PC-3 (cell line): ENCODE data around the gene FUBP1. TPM values are rescaled to one million over a fixed set of nuclear protein-coding genes. Genes with fewer than 3 reads are reported as not detected.
A peak's percentile ranks its signal among the peaks of the same experiment; 100 is the strongest.

Experiments
- ATAC-seq: fragments of 200-7000 bp; cut with Tn5 transposase; 2 replicates; pipeline ENCODE4 v1.9.1; 2020; ENCODE audit warnings: mild to moderate bottlenecking, moderate library complexity
- BruUV-seq: library from RNA; stranded (reverse); fragments of 400-500 nt; replicated peaks from 2 replicates; lab custom pipeline; 2021; lab: Mats Ljungman, UMichigan
- CTCF ChIA-PET: fragments of 300-600 bp; sonication (Branson Sonifier 250); formaldehyde crosslinking; loops from one replicate; lab custom pipeline; 2022; ENCODE audit warnings: antibody characterized with exemption; lab: Charles Lee
- POLR2A ChIA-PET: fragments of 300-600 bp; sonication (Branson Sonifier 250); formaldehyde crosslinking; loops from one replicate; lab custom pipeline; 2022; ENCODE audit warnings: antibody characterized with exemption; ENCODE audit not compliant: unreplicated experiment; lab: Charles Lee
- DNase-seq: peaks from one replicate; pipeline ENCODE4 v3.0.0-alpha.2; 2015
- H2AFZ ChIP-seq: fragments of 300-600 bp; sonication (generic); 2 replicates; pipeline ENCODE4 v1.6.0; 2016; ENCODE audit warnings: antibody characterized with exemption, low read length
- H3F3A ChIP-seq: fragments of 300-600 bp; sonication (generic); one replicate; pipeline ENCODE4 v1.6.0; 2017; ENCODE audit warnings: antibody characterized with exemption, low read length, control low read depth, mild to moderate bottlenecking; ENCODE audit not compliant: unreplicated experiment
- H3K27ac ChIP-seq: fragments of 300-600 bp; sonication (generic); 2 replicates; pipeline ENCODE4 v1.5.1; 2016; ENCODE audit warnings: mild to moderate bottlenecking, low read length
- H3K27me3 ChIP-seq: fragments of 300-600 bp; sonication (generic); 2 replicates; pipeline ENCODE4 v1.6.1; 2016; ENCODE audit warnings: low read length, mixed read lengths
- H3K36me3 ChIP-seq: fragments of 300-600 bp; sonication (generic); 2 replicates; pipeline ENCODE4 v1.6.1; 2016; ENCODE audit warnings: low read depth, mixed run types, low read length, mixed read lengths
- H3K4me1 ChIP-seq: fragments of 300-600 bp; sonication (generic); 2 replicates; pipeline ENCODE4 v1.5.1; 2016; ENCODE audit warnings: low read length; ENCODE audit not compliant: insufficient read depth
- H3K4me2 ChIP-seq: fragments of 300-600 bp; sonication (generic); 2 replicates; pipeline ENCODE4 v1.6.0; 2016; ENCODE audit warnings: low read length
- H3K4me3 ChIP-seq: fragments of 300-600 bp; sonication (generic); 2 replicates; pipeline ENCODE4 v1.5.1; 2016; ENCODE audit warnings: mild to moderate bottlenecking, low read length, mixed read lengths
- H3K79me2 ChIP-seq: fragments of 300-600 bp; sonication (generic); 2 replicates; pipeline ENCODE4 v1.6.1; 2017; ENCODE audit warnings: low read length, mixed read lengths
- H3K9ac ChIP-seq: fragments of 300-600 bp; sonication (generic); 2 replicates; pipeline ENCODE4 v1.6.0; 2016; ENCODE audit warnings: mild to moderate bottlenecking, low read length
- H3K9me2 ChIP-seq: fragments of 300-600 bp; sonication (generic); replicated peaks from 2 replicates; pipeline ENCODE4 v1.6.1; 2016; ENCODE audit warnings: mixed run types, low read length, mixed read lengths
- H3K9me3 ChIP-seq: fragments of 300-600 bp; sonication (generic); 2 replicates; pipeline ENCODE4 v1.6.1; 2016; ENCODE audit warnings: low read length, mixed read lengths
- H4K20me1 ChIP-seq: fragments of 300-600 bp; sonication (generic); 2 replicates; pipeline ENCODE4 v1.6.1; 2016; ENCODE audit warnings: low read length, mixed read lengths
- CTCF ChIP-seq: fragments of 300-600 bp; sonication (generic); conservative IDR thresholded peaks from 2 replicates; pipeline ENCODE4 v1.5.1; 2017; ENCODE audit warnings: antibody characterized with exemption, low read depth, mild to moderate bottlenecking, low read length
- EZH2 ChIP-seq: fragments of 300-600 bp; sonication (generic); IDR thresholded peaks from one replicate; pipeline ENCODE4 v1.6.1; 2017; ENCODE audit warnings: antibody characterized with exemption, mild to moderate bottlenecking, low read length; ENCODE audit not compliant: unreplicated experiment
- EZH2phosphoT487 ChIP-seq: fragments of 300-600 bp; sonication (generic); IDR thresholded peaks from 2 replicates; pipeline ENCODE4 v1.6.1; 2018; ENCODE audit warnings: mild to moderate bottlenecking, antibody characterized with exemption, low read length, borderline replicate concordance
- intact Hi-C: fragments of 100-400 bp; cut with micrococcal nuclease; formaldehyde crosslinking; loops from 2 replicates; pipeline ENCODE4 v1.9.0; 2023
- total RNA-seq: library from RNA; depleted of rRNA; stranded (reverse); fragments of >200 nt; gene quantifications from 2 replicates; pipeline ENCODE4 v1.2.3, GENCODE V29; 2014

Gene FUBP1
- total RNA-seq, 1 experiment from 2014 or later, result 81.5 TPM

DNA sequence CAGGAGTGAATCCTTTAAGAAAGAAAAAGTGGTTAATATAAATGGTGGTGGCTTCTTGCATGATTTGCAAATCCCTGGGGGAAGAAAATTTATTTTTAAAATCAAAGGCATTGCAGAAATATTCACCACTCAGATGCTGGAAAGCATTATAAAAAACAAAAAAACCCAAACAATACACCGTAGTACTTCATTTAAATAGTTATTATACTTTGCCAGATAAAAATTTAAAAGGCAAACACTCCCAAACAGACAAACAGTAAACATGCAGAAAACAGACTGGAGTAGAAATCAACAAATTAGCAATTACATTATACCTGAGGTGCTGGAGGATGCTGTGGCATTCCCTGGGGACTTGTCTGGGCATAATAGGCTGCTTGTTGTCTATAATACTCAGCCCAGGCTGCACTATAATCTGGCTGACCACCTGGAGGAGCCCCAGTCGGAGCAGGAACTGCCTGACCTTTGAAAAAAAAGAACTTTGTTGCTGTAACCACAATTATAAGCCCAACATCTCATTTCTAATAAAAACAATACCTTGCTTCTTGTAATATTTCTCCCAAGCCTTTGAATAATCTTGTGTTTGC lies 29.9 kb downstream of the FUBP1 start:
- no peak overlapping the region for H3K9ac ChIP-seq
- ChIA-PET CTCF (no interaction called here), POLR2A (no interaction called here)
- BruUV-seq, result no TSS peak
- no peak for TF ChIP-seq EZH2phosphoT487
- peaks cover 87% of the 10 kb centered on the region for H3K36me3 ChIP-seq
- no peak overlapping the region for H3K4me3 ChIP-seq
- DNase-seq (peak; percentile 20), ATAC-seq (peak; percentile 67; the same call in 1 of the 2 replicates)
- no peaks in the 10 kb centered on the region for H3K9me3 ChIP-seq
- no peak overlapping the region for H3K27ac ChIP-seq
- H3K4me1 ChIP-seq, result no peaks in the 10 kb centered on the region
- H3K9me2 ChIP-seq, result no peaks in the 10 kb centered on the region
- H3K4me2 ChIP-seq, result no peak overlapping the region
- peaks cover 17% of the 10 kb centered on the region for H4K20me1 ChIP-seq
- H3K27me3 ChIP-seq, result no peaks in the 10 kb centered on the region
- peaks cover 6% of the 10 kb centered on the region for H3F3A ChIP-seq
- no peak overlapping the region for H2AFZ ChIP-seq
- intact Hi-C loops, result no loop called here
- H3K79me2 ChIP-seq, result peaks cover 8% of the 10 kb centered on the region; the same call in 1 of the 2 replicates

DNA sequence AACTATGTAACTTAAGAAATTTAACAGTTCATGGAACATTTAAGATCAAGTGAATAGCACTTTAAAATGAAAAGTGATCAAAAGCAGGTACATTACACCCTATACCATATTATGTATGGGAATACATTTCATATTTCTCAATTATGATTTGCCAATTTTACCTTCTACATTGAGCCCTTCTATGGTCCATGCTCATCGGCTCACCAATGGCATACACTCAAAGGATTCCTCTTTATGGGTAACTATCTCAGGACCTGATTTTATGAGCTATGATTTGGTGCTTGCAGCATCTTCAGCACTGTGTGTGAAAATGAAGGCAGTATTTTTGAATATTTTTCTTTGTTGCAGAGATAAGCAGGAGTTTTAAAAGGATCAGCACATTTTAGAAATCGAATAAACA lies 33.5 kb downstream of the FUBP1 start:
- H3K79me2 ChIP-seq, result no peaks in the 10 kb centered on the region
- intact Hi-C loops, result no loop called here

GRCh38 chr1:77942400-77943140 lies 36.3 kb downstream of the FUBP1 start:
- ATAC-seq (no peak), DNase-seq (no peak)
- BruUV-seq, result TSS peak; percentile 44
- H2AFZ ChIP-seq, result no peak overlapping the region
- TF ChIP-seq EZH2phosphoT487 (no peak), CTCF (no peak), EZH2 (no peak)
- H3F3A ChIP-seq, result peaks cover 4% of the 10 kb centered on the region
- no peaks in the 10 kb centered on the region for H3K79me2 ChIP-seq
- intact Hi-C loops, result no loop called here
- H3K36me3 ChIP-seq, result peaks cover 46% of the 10 kb centered on the region
- POLR2A ChIA-PET, result interaction anchor here (0.6 to 0.7 kb wide), 2 partner anchors 121 to 347 kb away, joined by 3 read pairs; no protein-coding TSS in a partner anchor
- CTCF ChIA-PET, result no interaction called here
- H3K4me2 ChIP-seq, result no peak overlapping the region
- no peaks in the 10 kb centered on the region for H3K4me1 ChIP-seq
- no peak overlapping the region for H3K9ac ChIP-seq
- no peaks in the 10 kb centered on the region for H3K9me2 ChIP-seq
- H3K27ac ChIP-seq, result no peak overlapping the region
- no peak overlapping the region for H3K4me3 ChIP-seq
- H3K9me3 ChIP-seq, result no peaks in the 10 kb centered on the region
- no peaks in the 10 kb centered on the region for H3K27me3 ChIP-seq
- 0 out of 2 replicates have a peak, but pooled peaks cover 7% of the 10 kb centered on the region for H4K20me1 ChIP-seq

More for the DNA sequence above, 33.5 kb downstream of the FUBP1 start:
- Histone ChIP-seq H3K27me3 (no peaks in the 10 kb centered on the region), H3K9ac (no peak overlapping the region), H4K20me1 (0 out of 2 replicates have a peak, but pooled peaks cover 7% of the 10 kb centered on the region), H3F3A (peaks cover 6% of the 10 kb centered on the region), H2AFZ (no peak overlapping the region), H3K27ac (no peak overlapping the region), H3K36me3 (peaks cover 72% of the 10 kb centered on the region), H3K4me1 (no peaks in the 10 kb centered on the region), H3K4me2 (no peak overlapping the region), H3K9me2 (no peaks in the 10 kb centered on the region), H3K4me3 (no peak overlapping the region), H3K9me3 (no peaks in the 10 kb centered on the region)
- TF ChIP-seq EZH2phosphoT487, result no peak
- DNase-seq (no peak), ATAC-seq (no peak)
- POLR2A ChIA-PET, result no interaction called here
- CTCF ChIA-PET, result interaction anchor here (0.6 kb wide), 1 partner anchor 42 kb away, joined by 3 read pairs; no protein-coding TSS in a partner anchor
- no TSS peak for BruUV-seq
